K562 (cell line): Measurements from ENCODE around the gene KCNJ2. TPM values are rescaled to one million over a fixed set of nuclear protein-coding genes. Genes with fewer than 3 reads are reported as not detected.

Source experiments
- ATAC-seq: fragments of 200-7000 bp; cut with Tn5 transposase; 3 replicates; pipeline ENCODE4 v1.9.1; 2020; ENCODE audit warnings: moderate library complexity
- BruUV-seq: library from RNA; stranded (reverse); fragments of 400-500 nt; replicated peaks from 2 replicates; lab custom pipeline; 2021; lab: Mats Ljungman, UMichigan
- CTCF ChIA-PET: fragments of 300-600 bp; formaldehyde crosslinking; extraction: SDS; loops from one replicate; lab custom pipeline; 2021; ENCODE audit warnings: low intra/inter-chr PET ratio; lab: Yijun Ruan, JAX
- POLR2A ChIA-PET: fragments of 300-600, 350-650 bp; sonication (Branson Sonifier 250); formaldehyde crosslinking; extraction: SDS; loops from one replicate; lab custom pipeline; 2021; ENCODE audit warnings: antibody characterized with exemption, inconsistent platforms; lab: Yijun Ruan, JAX
- DNase-seq, 4 experiments: peaks; one replicate each; pipeline versions ENCODE4 v3.0.0 to v3.0.0-alpha.2; 2011 to 2018; ENCODE audit warnings: low spot score in 3 of 4, mixed read lengths in 3 of 4; ENCODE audit errors: extremely low read depth in 1 of 4
- FAIRE-seq: peaks from 2 replicates; lab custom pipeline; 2011; peaks lifted over from hg19 to GRCh38; lab: Jason Lieb, UNC
- H2AFZ ChIP-seq: 2 replicates; pipeline ENCODE4 v1.6.0; 2011; ENCODE audit warnings: low read depth, low read length, control low read depth, inconsistent platforms
- H3K27ac ChIP-seq: fragments of 200-600 bp; 3 replicates; pipeline ENCODE4 v1.8.0; 2011; ENCODE audit warnings: low read depth, mild to moderate bottlenecking, control low read depth, inconsistent platforms, low read length, moderate library complexity, mixed read lengths; ENCODE audit errors: extremely low read depth
- H3K27me3 ChIP-seq, 2 experiments: fragments of 300-600 bp in 1 of 2; 2 replicates in 1 of 2; 3 replicates in 1 of 2; pipeline versions ENCODE4 v1.6.0 to v1.8.0; 2011; ENCODE audit warnings: inconsistent platforms in 2 of 2, low read length in 2 of 2, mild to moderate bottlenecking in 1 of 2, mixed read lengths in 1 of 2, moderate library complexity in 1 of 2; ENCODE audit not compliant: control insufficient read depth in 2 of 2, insufficient read depth in 2 of 2
- H3K36me3 ChIP-seq: fragments of 300-600 bp; 3 replicates; pipeline ENCODE4 v1.8.0; 2011; ENCODE audit warnings: mild to moderate bottlenecking, low read length, inconsistent platforms; ENCODE audit not compliant: control insufficient read depth, insufficient read depth
- H3K4me1 ChIP-seq, 2 experiments: fragments of 200-600 bp in 1 of 2; replicated peaks in 1 of 2; 2 replicates in 1 of 2; 3 replicates in 1 of 2; pipeline versions ENCODE4 v1.5.1 to v1.8.0; 2011; ENCODE audit warnings: inconsistent platforms in 2 of 2, low read length in 2 of 2, mild to moderate bottlenecking in 1 of 2, mixed read lengths in 1 of 2, moderate library complexity in 1 of 2; ENCODE audit not compliant: control insufficient read depth in 2 of 2, insufficient read depth in 2 of 2
- H3K4me2 ChIP-seq: 2 replicates; pipeline ENCODE4 v1.6.1; 2011; ENCODE audit warnings: low read length, control low read depth, inconsistent platforms, mixed read lengths; ENCODE audit not compliant: insufficient read depth
- H3K4me3 ChIP-seq: fragments of 200-600 bp; sonication (generic), shearing (Covaris generic); 2 replicates; pipeline ENCODE4 v1.5.1; 2016; ENCODE audit warnings: control low read depth, inconsistent platforms
- H3K79me2 ChIP-seq: fragments of 200-600 bp; 3 replicates; pipeline ENCODE4 v1.8.0; 2011; ENCODE audit warnings: low read length, inconsistent platforms; ENCODE audit not compliant: control insufficient read depth, insufficient read depth
- H3K9ac ChIP-seq, 2 experiments: 2 replicates each; pipeline versions ENCODE4 v1.6.0 to v1.6.1; 2011; ENCODE audit warnings: low read depth in 2 of 2, low read length in 2 of 2, control low read depth in 1 of 2, inconsistent platforms in 1 of 2, mild to moderate bottlenecking in 1 of 2, mixed read lengths in 1 of 2; ENCODE audit not compliant: insufficient read depth in 1 of 2
- H3K9me1 ChIP-seq: one replicate; pipeline ENCODE4 v1.6.0; 2011; ENCODE audit warnings: inconsistent platforms, mild to moderate bottlenecking, low read length, moderate library complexity; ENCODE audit not compliant: control insufficient read depth, insufficient read depth
- H3K9me3 ChIP-seq: replicated peaks from 2 replicates; pipeline ENCODE4 v1.5.1; 2011; ENCODE audit warnings: low read depth, low read length, inconsistent platforms; ENCODE audit not compliant: control insufficient read depth, insufficient read depth
- H4K20me1 ChIP-seq: replicated peaks from 2 replicates; pipeline ENCODE4 v1.6.1; 2011; ENCODE audit warnings: low read length, inconsistent platforms, mixed read lengths; ENCODE audit not compliant: control insufficient read depth, insufficient read depth
- CBFA2T2 ChIP-seq: fragments of 450-650 bp; conservative IDR thresholded peaks from 2 replicates; pipeline ENCODE4 v1.6.1; 2017; ENCODE audit warnings: mild to moderate bottlenecking
- NCOR1 ChIP-seq: fragments of 450-650 bp; IDR thresholded peaks from 2 replicates; pipeline ENCODE4 v1.6.1; 2016; ENCODE audit warnings: mild to moderate bottlenecking, moderate library complexity
- RBM39 ChIP-seq: fragments of 200-400 bp; formaldehyde crosslinking; optimal IDR thresholded peaks from 2 replicates; pipeline ENCODE3; 2018; ENCODE audit warnings: low read depth, low read length
- RFX7 ChIP-seq: fragments of 250-450 bp; sonication (Bioruptor Pico); IDR thresholded peaks from 2 replicates; pipeline ENCODE4 v1.5.1; 2021; ENCODE audit warnings: mild to moderate bottlenecking
- SRSF3 ChIP-seq: fragments of 200-400 bp; formaldehyde crosslinking; IDR thresholded peaks from 2 replicates; pipeline ENCODE4 v1.6.1; 2016; ENCODE audit warnings: mild to moderate bottlenecking, low read length, moderate library complexity; ENCODE audit not compliant: insufficient read depth
- ZNF197 ChIP-seq: fragments of 200-800 bp; sonication (Bioruptor generic); IDR thresholded peaks from 2 replicates; pipeline ENCODE4 v1.6.1; 2016; ENCODE audit warnings: low read depth, missing genetic modification characterization, missing compliant biosample characterization
- ZNF282 ChIP-seq: sonication (generic); formaldehyde crosslinking; IDR thresholded peaks from 2 replicates; pipeline ENCODE4 v1.8.1; 2023; ENCODE audit warnings: missing genetic modification reagents
- ZNF324 ChIP-seq: fragments of 250-450 bp; sonication (Bioruptor Pico); IDR thresholded peaks from 2 replicates; pipeline ENCODE4 v1.4.0; 2020; ENCODE audit warnings: mild to moderate bottlenecking
- WGBS: fragments of 100-300 bp; shearing (Covaris generic); methylation state at CpG from one replicate; pipeline ENCODE4 v1.1.6; 2016; ENCODE audit warnings: low coverage, mixed read lengths; ENCODE audit not compliant: insufficient coverage; ENCODE audit errors: missing lambda C conversion rate; 5-methylcytosine and 5-hydroxymethylcytosine counted together
- in situ Hi-C: fragments of 300-500 bp; cut with MboI; formaldehyde crosslinking; loops from 4 replicates; pipeline ENCODE4 v1.15.0; 2018; ENCODE audit warnings: inconsistent platforms, mixed read lengths
- intact Hi-C: fragments of 100-400 bp; cut with micrococcal nuclease; formaldehyde crosslinking; loops from 2 replicates; pipeline ENCODE4 v1.14.2; 2022
- polyA plus RNA-seq, 8 experiments: library from polyadenylated mRNA; depleted of rRNA in 4 of 8; stranded (reverse) in 5 of 8; unstranded in 3 of 8; fragments of >200 nt; fragmentation: Nextera tagmentation in 2 of 8; fragmentation: Illumina TruSeq in 1 of 8; extraction: Ambion mirVana in 2 of 8; extraction: Trizol in 1 of 8; gene quantifications; 2 replicates each; pipeline versions ENCODE4 v1.2.1 to v1.2.3, GENCODE V29; 2011 to 2014; ENCODE audit warnings: inconsistent platforms in 1 of 8, missing spikeins in 1 of 8
- total RNA-seq, 7 experiments: library from RNA; depleted of rRNA in 6 of 7; stranded (reverse); fragments of >200 nt in 6 of 7; fragmentation: Illumina TruSeq in 2 of 7; extraction: Trizol in 2 of 7; gene quantifications; 2 replicates each; pipeline versions ENCODE4 v1.2.1 to v1.2.3, GENCODE V29; 2011 to 2021; ENCODE audit warnings: low replicate concordance in 1 of 7
- TF ChIP-seq, protein P1 (sequence below): fragments of 450-650 bp; formaldehyde crosslinking; IDR thresholded peaks from 2 replicates; pipeline ENCODE4 v1.4.0; 2020; ENCODE audit warnings: mild to moderate bottlenecking, moderate library complexity
- TF ChIP-seq, protein P2 (sequence below): sonication (generic); formaldehyde crosslinking; IDR thresholded peaks from 2 replicates; pipeline ENCODE4 v1.8.0; 2023; ENCODE audit warnings: missing genetic modification reagents, mild to moderate bottlenecking, borderline replicate concordance
- TF ChIP-seq, protein P3 (sequence below): fragments of 450-650 bp; IDR thresholded peaks from 2 replicates; pipeline ENCODE4 v1.6.1; 2016; ENCODE audit warnings: borderline replicate concordance

Gene KCNJ2
- total and polyA plus RNA-seq, 9 of the 15 experiments (the other 6 are each of a cell fraction or from before 2014, with no cell fraction given): not detected

DNA sequence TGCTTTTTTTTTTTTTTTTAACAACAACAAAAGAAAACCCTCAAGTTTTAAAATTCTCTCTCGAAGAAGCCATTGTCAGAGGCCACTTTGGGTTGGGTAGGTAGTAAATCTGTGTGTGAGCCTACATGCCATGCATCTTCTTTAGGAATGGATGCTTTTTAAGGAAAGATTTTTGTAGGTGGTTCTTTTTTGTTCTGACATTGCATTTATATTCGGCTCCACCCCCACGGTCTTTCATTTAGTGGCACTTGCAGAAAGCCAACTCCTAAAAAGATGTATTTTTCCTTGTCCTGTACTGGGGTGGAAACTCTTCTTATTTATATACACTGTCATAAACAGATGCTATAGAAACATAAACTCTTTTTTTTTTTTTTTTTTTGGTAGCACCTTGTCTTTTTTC is 35.1 kb downstream of the KCNJ2 start (continued):
- TF ChIP-seq RBM39 (no peak), ZNF197 (CRISPR knock-in tag) (no peak)
- TF ChIP-seq, protein P1, sequence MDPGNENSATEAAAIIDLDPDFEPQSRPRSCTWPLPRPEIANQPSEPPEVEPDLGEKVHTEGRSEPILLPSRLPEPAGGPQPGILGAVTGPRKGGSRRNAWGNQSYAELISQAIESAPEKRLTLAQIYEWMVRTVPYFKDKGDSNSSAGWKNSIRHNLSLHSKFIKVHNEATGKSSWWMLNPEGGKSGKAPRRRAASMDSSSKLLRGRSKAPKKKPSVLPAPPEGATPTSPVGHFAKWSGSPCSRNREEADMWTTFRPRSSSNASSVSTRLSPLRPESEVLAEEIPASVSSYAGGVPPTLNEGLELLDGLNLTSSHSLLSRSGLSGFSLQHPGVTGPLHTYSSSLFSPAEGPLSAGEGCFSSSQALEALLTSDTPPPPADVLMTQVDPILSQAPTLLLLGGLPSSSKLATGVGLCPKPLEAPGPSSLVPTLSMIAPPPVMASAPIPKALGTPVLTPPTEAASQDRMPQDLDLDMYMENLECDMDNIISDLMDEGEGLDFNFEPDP (CRISPR knock-in tag): no peak

DNA sequence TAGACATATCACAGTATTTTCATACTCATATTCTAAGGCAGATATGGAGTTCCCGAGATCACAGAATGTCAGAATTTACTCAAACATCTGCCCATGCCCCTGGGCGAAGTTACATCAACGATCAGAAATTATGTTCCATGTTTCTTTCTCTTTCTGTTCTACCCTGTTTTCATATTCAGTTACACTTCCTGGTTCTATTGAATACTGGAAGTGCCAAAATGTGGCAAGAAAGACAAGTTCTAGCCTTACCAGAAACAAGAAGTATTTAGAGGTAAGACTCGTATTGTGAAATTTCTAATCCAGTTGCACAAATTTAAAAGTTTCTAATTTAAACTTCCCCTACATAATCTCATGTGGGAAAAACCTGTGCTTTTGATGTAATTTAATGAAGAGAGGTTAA is 36.1 kb downstream of the KCNJ2 start:
- 0% methylated on average over 4 of the region's 4 CpGs for WGBS
- CTCF ChIA-PET: no interaction called here
- TF ChIP-seq NCOR1: no peak
- TF ChIP-seq, protein P2, sequence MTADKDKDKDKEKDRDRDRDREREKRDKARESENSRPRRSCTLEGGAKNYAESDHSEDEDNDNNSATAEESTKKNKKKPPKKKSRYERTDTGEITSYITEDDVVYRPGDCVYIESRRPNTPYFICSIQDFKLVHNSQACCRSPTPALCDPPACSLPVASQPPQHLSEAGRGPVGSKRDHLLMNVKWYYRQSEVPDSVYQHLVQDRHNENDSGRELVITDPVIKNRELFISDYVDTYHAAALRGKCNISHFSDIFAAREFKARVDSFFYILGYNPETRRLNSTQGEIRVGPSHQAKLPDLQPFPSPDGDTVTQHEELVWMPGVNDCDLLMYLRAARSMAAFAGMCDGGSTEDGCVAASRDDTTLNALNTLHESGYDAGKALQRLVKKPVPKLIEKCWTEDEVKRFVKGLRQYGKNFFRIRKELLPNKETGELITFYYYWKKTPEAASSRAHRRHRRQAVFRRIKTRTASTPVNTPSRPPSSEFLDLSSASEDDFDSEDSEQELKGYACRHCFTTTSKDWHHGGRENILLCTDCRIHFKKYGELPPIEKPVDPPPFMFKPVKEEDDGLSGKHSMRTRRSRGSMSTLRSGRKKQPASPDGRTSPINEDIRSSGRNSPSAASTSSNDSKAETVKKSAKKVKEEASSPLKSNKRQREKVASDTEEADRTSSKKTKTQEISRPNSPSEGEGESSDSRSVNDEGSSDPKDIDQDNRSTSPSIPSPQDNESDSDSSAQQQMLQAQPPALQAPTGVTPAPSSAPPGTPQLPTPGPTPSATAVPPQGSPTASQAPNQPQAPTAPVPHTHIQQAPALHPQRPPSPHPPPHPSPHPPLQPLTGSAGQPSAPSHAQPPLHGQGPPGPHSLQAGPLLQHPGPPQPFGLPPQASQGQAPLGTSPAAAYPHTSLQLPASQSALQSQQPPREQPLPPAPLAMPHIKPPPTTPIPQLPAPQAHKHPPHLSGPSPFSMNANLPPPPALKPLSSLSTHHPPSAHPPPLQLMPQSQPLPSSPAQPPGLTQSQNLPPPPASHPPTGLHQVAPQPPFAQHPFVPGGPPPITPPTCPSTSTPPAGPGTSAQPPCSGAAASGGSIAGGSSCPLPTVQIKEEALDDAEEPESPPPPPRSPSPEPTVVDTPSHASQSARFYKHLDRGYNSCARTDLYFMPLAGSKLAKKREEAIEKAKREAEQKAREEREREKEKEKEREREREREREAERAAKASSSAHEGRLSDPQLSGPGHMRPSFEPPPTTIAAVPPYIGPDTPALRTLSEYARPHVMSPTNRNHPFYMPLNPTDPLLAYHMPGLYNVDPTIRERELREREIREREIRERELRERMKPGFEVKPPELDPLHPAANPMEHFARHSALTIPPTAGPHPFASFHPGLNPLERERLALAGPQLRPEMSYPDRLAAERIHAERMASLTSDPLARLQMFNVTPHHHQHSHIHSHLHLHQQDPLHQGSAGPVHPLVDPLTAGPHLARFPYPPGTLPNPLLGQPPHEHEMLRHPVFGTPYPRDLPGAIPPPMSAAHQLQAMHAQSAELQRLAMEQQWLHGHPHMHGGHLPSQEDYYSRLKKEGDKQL: no peak
- TF ChIP-seq RFX7 (CRISPR knock-in tag): no peak
- TF ChIP-seq ZNF282: no peak
- TF ChIP-seq ZNF324 (CRISPR knock-in tag): no peak
- no peak for TF ChIP-seq SRSF3
- TF ChIP-seq CBFA2T2: no peak
- TF ChIP-seq, protein P3, sequence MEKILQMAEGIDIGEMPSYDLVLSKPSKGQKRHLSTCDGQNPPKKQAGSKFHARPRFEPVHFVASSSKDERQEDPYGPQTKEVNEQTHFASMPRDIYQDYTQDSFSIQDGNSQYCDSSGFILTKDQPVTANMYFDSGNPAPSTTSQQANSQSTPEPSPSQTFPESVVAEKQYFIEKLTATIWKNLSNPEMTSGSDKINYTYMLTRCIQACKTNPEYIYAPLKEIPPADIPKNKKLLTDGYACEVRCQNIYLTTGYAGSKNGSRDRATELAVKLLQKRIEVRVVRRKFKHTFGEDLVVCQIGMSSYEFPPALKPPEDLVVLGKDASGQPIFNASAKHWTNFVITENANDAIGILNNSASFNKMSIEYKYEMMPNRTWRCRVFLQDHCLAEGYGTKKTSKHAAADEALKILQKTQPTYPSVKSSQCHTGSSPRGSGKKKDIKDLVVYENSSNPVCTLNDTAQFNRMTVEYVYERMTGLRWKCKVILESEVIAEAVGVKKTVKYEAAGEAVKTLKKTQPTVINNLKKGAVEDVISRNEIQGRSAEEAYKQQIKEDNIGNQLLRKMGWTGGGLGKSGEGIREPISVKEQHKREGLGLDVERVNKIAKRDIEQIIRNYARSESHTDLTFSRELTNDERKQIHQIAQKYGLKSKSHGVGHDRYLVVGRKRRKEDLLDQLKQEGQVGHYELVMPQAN: no peak

More for the DNA sequence above, 36.1 kb downstream of the KCNJ2 start:
- in situ Hi-C loops (no loop called here), intact Hi-C loops (no loop called here)
- H3K4me2 ChIP-seq: no peak overlapping the region
- DNase-seq (no peak), ATAC-seq (no peak), FAIRE-seq (no peak)
- BruUV-seq: no TSS peak
- H3K4me3 ChIP-seq: no peak overlapping the region
- no peaks in the 10 kb centered on the region for H3K4me1 ChIP-seq
- H3K27me3 ChIP-seq: no peaks in the 10 kb centered on the region
- no peaks in the 10 kb centered on the region for H3K9me1 ChIP-seq
- H4K20me1 ChIP-seq: no peaks in the 10 kb centered on the region
- no peak overlapping the region for H2AFZ ChIP-seq
- POLR2A ChIA-PET: no interaction called here
- no peak overlapping the region for H3K9ac ChIP-seq
- H3K27ac ChIP-seq: no peak overlapping the region
- no peaks in the 10 kb centered on the region for H3K79me2 ChIP-seq
- H3K36me3 ChIP-seq: no peaks in the 10 kb centered on the region
- no peaks in the 10 kb centered on the region for H3K9me3 ChIP-seq
